Measurements from ENCODE around the gene UNC13C.

- no peak for TF ChIP-seq CTCF (IDR thresholded peaks at IDR 0.05)
- no peak for TF ChIP-seq POLR2A (IDR thresholded peaks at IDR 0.05)
- no peak for TF ChIP-seq POLR2AphosphoS5 (IDR thresholded peaks at IDR 0.05)
Measured at GRCh38 chr15:54187325-54187724, 209.1 kb downstream of the UNC13C start.
